HG03460 (cell line): ENCODE results near the gene RXRB.

ENCODE experiments used
- ATAC-seq: cut with Tn5 transposase; IDR thresholded peaks from one replicate; pipeline ENCODE4 v1.9.1; 2021; ENCODE audit not compliant: unreplicated experiment

RXRB gene

GRCh38 chr6:33177552-33178446 lies 22.7 kb downstream of the RXRB start:
- ATAC-seq: no peak

- ATAC-seq: no peak
Observed at GRCh38 chr6:33176906-33177305, 23.6 kb downstream of the RXRB start.

- no peak for ATAC-seq
Observed at GRCh38 chr6:33175436-33176069, 24.9 kb downstream of the RXRB start.

GRCh38 chr6:33174784-33175183 lies 25.7 kb downstream of the RXRB start:
- no peak for ATAC-seq

GRCh38 chr6:33173535-33174180 lies 26.8 kb downstream of the RXRB start:
- ATAC-seq: no peak

- ATAC-seq: no peak
Observed at GRCh38 chr6:33172688-33173534, 27.6 kb downstream of the RXRB start.

- ATAC-seq: no peak
Observed at GRCh38 chr6:33171880-33172687, 28.4 kb downstream of the RXRB start.

GRCh38 chr6:33171016-33171879 lies 29.2 kb downstream of the RXRB start:
- ATAC-seq: no peak

GRCh38 chr6:33170176-33171015 lies 30.1 kb downstream of the RXRB start:
- ATAC-seq: no peak

GRCh38 chr6:33169291-33170175 lies 30.9 kb downstream of the RXRB start:
- no peak for ATAC-seq

GRCh38 chr6:33168639-33169038 lies 31.8 kb downstream of the RXRB start:
- no peak for ATAC-seq

- no peak for ATAC-seq
Observed at GRCh38 chr6:33168284-33168601, 32.2 kb downstream of the RXRB start.

- ATAC-seq: no peak
Observed at GRCh38 chr6:33167374-33168283, 32.8 kb downstream of the RXRB start.

- no peak for ATAC-seq
Observed at GRCh38 chr6:33166811-33167210, 33.7 kb downstream of the RXRB start.

GRCh38 chr6:33166363-33166762 lies 34.1 kb downstream of the RXRB start:
- ATAC-seq: no peak

- ATAC-seq: no peak
Observed at GRCh38 chr6:33165581-33166258, 34.7 kb downstream of the RXRB start.
